Stimulated activated CD8-positive, alpha-beta memory T cell treated with anti-CD3 and anti-CD28 coated beads, Interleukin-4, amount 100 ng/mL, for 4 hours (primary cell): ENCODE measurements around the gene TLR2.
"Not testable (repeated sequence)": the region's sequence is repeated elsewhere in the genome, so short reads cannot be mapped to it uniquely, and the experiment has no call there.

Experiments used
- DNase-seq, 2 donors: peaks; one replicate each; pipeline ENCODE4 v3.0.0-alpha.2; 2020; ENCODE audit warnings: low read depth in 2 of 2, low spot score in 1 of 2

Gene TLR2

GRCh38 chr4:153661215-153661822 lies 22.8 kb upstream of the TLR2 start:
- no peak for DNase-seq

DNA sequence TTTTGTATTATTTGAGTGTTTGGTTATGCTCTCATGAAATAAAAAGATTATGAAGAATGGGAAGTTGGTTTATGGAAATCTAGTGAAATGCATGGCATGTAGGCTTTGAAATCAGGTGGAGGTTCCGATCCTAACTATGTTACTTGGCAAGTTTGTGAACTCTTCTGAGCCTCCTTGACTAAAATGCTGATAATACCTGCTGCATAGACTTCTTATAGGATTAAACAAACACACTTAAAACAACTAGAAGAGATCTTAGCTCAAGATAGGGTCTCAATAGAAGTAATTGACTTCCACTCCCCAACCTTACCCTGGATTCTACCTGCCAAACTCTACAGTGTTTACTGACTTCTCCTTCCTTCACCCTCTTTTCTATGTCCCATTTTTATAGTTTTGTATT lies 22.2 kb upstream of the TLR2 start:
- no peak for DNase-seq

DNA sequence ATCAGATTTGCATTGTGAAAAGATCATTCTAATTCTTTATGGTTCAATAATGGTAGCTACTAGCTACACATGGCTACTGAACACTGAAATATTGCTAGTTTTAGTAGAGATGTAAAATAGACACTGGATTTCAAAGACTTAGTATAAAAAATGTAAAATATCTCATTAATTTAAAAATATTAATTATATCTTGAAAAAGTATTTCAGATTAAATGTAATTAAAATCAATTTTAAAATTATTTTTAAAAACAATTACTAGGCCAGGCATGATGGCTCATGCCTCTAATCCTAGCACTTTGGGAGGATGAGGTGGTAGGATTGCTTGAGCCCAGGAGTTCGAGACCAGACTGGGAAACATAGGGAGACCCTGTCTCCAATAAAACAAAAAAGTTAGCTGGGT lies 20.4 kb upstream of the TLR2 start:
- no peak for DNase-seq

DNA sequence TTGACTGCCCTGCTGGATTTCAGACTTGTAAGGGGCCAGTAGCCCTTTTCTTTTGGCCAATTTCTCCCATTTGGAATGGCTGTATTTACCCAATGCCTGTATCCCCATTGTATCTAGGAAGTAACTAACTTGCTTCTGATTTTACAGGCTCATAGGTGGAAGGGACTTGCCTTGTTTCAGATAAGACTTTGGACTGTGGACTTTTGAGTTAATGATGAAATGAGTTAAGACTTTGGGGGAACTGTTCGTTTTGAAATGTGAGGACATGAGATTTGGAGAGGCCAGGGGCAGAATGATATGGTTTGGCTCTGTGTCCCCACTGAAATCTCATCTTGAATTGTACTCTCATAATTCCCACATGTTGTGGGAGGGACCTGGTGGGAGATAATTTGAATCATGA lies 17.6 kb upstream of the TLR2 start:
- DNase-seq, result not testable (repeated sequence)

- DNase-seq, result no peak
Measured at GRCh38 chr4:153668647-153669046, 15.4 kb upstream of the TLR2 start.

GRCh38 chr4:153669838-153670237 lies 14.2 kb upstream of the TLR2 start:
- DNase-seq, result no peak

DNA sequence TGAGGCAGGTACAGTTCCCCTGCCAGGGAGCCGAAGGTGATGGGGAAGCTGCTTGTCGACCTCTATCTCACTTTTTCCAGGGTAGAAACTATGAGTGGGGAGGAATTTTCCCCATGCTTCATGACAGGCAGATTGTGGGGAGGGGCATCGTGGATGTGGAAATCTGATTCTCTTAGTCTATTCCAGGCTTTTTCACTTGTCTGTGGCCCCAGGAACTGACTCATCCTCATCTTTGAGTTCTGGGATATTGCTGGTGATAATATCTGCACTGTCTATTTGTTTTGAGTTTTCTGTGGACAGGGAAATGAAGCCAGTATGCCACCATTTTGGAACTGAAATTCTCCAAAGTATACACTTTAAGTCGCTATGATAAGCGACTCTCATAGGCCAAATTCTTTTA lies 7.6 kb upstream of the TLR2 start:
- DNase-seq, result no peak

DNA sequence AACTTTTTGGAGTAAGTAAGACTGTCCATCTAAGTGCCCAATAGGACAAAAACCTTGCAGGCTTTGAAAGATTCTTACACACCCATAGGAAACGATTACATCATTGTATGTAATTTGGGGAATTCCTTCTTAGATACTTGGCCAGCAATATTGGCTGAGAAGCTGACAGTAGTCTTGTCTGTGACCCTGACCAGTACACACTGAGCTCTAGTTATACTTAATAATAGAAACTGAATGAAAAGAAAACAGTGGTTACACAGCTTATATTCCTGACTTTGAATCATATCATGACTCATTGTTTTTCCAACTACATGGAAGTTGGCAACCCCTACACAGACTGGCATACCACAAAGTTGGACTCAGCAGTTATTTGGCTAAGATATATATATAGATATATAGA lies 7.1 kb upstream of the TLR2 start:
- DNase-seq, result no peak

DNA sequence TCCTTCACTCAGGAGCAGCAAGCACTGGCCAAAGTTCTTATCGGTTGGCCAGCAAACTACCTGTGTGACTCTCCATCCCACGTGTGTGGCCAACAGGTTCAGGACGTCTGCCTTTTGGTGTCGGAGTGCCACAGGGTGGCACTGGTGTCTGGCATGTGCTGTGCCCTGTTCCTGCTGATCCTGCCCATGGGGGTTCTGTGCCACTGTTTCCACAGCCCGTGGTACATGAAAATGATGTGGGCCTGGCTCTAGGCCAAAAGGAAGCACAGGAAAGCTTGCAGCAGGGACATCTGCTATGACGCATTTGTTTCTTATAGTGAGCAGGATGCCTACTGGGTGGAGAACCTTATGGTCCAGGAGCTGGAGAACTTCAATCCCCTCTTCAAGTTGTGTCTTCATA lies 4.6 kb upstream of the TLR2 start:
- no peak for DNase-seq

GRCh38 chr4:153683763-153684181 lies 308 bp upstream of the TLR2 start:
- no peak for DNase-seq

DNA sequence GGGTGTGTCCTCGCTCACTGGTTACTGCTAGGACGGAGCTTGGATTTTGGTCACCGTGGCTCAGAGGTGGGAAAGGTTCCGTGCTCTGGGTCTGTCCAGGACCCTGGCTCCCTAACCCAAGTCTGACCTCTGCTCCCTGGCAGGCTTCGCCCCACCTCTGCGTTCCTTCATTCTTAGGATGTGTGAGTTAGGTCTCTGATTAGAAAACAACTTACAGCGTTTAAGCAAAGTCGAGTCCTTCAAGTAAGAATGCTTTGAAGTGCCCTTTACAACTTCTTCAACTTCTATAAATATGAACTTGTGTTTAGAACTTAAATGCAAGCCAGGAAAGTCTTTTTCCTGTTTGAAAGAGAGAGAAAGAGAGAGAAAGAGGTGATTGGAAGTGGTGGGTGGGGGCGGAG lies 891 bp downstream of the TLR2 start:
- no peak for DNase-seq

DNA sequence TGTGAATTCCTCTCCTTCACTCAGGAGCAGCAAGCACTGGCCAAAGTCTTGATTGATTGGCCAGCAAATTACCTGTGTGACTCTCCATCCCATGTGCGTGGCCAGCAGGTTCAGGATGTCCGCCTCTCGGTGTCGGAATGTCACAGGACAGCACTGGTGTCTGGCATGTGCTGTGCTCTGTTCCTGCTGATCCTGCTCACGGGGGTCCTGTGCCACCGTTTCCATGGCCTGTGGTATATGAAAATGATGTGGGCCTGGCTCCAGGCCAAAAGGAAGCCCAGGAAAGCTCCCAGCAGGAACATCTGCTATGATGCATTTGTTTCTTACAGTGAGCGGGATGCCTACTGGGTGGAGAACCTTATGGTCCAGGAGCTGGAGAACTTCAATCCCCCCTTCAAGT lies 20.4 kb downstream of the TLR2 start:
- no peak for DNase-seq

DNA sequence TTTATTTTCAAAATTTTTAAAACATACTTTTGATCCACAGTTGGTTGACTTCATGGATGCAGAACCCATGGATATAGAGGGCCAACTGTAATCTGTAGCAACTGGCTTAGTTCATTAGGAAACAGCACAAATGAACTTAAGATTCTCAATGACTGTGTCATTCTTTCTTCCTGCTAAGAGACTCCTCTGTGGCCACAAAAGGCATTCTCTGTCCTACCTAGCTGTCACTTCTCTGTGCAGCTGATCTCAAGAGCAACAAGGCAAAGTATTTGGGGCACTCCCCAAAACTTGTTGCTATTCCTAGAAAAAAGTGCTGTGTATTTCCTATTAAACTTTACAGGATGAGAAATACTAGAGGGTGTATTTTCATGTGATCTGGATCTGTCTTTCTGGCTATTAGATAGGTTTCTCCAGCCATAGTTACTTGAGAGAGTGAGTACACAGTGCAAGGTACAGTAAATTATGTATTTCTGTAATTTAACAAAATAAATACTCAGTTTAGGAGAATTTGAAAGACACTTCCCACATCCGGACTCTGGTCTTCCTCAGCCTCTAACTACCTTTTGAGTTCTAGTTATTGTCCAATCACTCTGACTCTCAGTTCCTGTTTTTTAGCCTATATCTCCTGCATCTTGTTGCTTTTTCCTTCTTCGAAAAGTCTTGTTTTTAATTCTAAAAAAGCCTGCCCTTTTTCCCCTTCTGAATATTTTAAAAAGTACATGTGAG lies 21.8 kb downstream of the TLR2 start:
- no peak for DNase-seq

GRCh38 chr4:153706519-153706918 lies 22.4 kb downstream of the TLR2 start:
- no peak for DNase-seq

- no peak for DNase-seq
Measured at GRCh38 chr4:153710681-153711080, 26.6 kb downstream of the TLR2 start.

- no peak for DNase-seq
Measured at GRCh38 chr4:153713866-153714646, 30.0 kb downstream of the TLR2 start.

- DNase-seq, result no peak
Measured at GRCh38 chr4:153722036-153722435, 38.0 kb downstream of the TLR2 start.

DNA sequence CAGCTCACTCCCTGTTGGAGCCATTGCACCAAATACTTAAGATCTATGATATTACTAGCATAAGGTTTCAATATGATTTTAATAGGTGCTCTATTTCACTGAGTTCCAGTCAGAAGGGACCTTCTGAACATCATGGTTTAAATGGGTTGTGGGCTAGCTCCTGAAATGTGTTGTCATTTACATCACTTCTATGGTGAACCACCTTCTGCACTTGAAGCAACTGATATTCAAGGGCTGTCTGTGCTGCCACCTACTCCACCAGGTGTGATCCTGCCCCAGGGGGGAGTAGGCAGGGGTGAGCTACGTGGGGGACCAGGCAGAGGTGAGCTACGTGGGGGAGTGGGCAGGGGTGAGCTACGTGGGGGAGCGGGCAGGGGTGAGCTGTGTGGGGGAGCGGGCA lies 40.5 kb downstream of the TLR2 start:
- DNase-seq, result no peak

DNA sequence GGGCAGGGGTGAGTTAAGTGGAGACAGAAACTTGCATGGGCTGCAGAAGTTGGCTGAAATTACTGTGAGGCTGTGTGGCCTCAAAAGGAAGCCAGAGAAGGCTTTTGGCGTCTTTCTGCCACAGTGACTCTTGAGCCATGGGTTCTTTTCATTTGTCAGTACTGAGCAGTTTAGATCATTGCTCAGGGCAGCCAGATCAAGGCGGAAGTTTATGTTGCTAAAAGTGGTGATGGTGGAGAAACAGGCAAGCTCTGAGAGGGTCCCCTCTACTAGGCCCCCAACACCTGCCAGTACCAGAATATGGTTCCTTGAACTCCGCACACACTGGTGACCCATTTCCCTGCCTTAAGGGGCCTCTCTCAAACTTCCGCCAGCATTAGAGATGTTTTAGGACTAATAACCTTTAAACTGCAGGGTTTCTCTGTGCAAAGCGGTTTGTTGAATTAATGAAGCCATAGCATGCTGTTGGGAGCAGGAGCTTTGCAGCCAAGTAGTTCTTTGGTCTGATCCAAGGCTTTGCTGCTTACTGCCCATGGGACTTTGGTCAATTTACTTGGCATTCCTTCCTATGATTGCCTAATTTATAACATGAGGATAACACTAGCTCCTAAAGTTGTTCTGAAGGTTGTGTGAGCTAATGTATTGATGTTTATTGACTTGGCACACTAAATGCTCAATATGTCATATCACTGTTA lies 41.2 kb downstream of the TLR2 start:
- no peak for DNase-seq

GRCh38 chr4:153725831-153726154 lies 41.7 kb downstream of the TLR2 start:
- no peak for DNase-seq

GRCh38 chr4:153728151-153728550 lies 44.1 kb downstream of the TLR2 start:
- DNase-seq, result no peak

DNA sequence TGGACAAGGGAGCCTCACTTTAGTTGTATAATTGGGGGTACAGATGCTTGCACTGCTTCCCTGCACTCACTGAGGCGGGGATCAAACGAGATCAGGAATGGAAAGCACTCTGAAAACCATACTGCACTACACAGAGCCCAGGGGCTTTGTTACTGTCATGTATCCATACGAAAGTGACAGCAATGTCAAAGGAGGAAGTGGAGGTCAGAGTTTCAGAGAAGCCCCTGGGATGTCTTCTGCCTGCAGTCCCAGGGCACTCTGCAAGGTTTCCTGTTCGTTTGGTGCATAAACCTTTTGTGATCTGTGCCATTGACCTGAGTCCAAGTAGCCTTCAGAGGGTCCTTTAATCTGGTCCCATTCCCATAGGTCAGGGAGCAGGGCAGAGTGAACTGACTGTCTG lies 44.6 kb downstream of the TLR2 start:
- DNase-seq, result no peak
